HG03442 (cell line): ENCODE measurements around the gene BCAS1.
"Not testable (repeated sequence)": the region's sequence is repeated elsewhere in the genome, so short reads cannot be mapped to it uniquely, and the experiment has no call there.

Source experiments
- ATAC-seq: cut with Tn5 transposase; IDR thresholded peaks from one replicate; pipeline ENCODE4 v1.9.1; 2021; ENCODE audit warnings: mild to moderate bottlenecking, moderate library complexity; ENCODE audit not compliant: unreplicated experiment

The BCAS1 gene

DNA sequence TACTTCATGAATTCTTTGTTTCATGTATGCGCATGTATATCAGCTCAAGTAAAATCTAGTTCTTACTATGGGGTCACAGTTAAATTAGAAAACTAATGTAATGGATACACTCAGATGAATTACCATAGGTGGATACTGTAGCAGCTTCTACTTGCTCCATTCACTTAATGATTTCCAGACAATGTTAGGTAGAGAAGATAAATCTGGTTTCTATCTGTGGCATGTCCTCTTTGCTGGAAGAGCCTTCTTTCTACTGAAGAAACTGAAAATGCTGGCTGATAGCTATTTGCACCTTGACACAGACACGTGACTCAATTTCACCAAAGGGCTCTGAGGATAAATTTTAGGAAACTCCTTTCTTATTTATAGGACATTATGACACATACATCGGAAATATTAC lies 49.5 kb downstream of the BCAS1 start:
- no peak for ATAC-seq

DNA sequence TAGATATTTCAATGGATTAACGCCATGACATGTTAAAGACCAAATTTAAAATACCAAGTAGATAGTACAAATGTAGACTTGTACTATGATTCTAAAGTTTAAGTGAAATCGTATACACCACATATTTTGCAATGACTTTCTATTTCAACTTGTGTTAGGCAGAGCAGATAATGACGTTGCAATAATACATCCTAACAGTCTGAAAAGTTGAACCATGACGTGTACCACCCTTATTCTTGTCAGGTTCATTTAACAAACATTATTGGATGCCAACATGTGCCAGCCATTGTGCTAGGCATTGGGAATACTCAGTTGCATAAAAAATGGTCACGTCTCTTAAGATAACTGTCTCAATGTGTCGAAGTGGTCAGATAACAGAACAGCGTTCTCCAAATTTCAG lies 50.0 kb downstream of the BCAS1 start:
- no peak for ATAC-seq

DNA sequence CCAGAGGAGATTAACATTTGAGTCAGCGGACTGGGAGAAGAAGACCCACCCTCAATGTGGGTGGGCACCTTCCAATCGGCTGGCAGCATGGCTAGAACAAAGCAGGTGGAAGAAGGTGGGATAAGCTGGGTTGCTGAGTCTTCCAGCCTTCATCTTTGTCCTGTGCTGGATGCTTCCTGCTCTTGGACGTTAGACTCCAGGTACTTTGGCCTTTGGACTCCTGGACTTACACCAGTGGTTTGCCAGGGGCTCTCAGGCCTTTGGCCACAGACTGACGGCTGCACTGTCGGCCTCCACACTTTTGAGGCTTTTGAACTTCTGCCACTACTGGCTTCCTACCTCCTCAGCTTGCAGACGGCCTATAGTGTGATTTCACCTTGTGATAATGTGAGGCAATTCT lies 50.8 kb downstream of the BCAS1 start:
- ATAC-seq = no peak

DNA sequence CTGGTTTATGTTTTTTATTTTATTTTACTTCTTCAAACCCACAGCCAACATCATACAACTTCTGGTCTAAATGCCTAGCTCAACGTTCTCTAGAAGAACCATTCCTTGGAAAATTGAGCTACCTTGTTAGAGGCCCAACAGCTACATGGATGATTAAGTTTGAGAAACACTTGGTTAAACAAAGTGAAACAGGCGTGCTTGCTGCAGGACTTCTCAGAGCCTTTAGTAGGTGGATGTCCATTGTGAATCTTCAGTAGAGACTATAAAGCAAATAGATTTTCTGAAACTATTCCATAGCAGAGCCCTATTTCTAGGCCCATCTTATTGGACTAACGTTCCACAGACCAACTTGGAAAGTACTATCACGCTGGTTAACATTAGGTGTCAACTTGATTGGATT lies 51.3 kb downstream of the BCAS1 start:
- ATAC-seq = no peak

DNA sequence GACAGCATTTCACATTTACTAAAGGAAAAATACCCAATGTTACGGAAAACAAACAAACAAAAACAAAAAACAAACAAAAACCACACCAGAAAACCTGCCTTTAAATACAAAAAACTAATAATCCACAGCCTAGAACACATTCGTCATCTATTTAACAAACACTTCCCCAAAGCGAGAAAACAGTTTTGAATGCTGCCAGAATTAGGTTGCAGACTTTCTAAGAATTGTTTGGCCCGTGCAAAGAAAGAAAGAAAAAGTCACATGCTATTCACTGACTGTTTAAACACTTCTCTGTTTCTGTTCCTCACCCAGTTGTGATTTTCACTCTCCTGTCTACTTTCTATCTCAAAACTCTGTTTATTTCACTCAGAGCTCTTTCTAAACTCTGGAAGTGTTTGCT lies 52.5 kb downstream of the BCAS1 start:
- peak; percentile 87 for ATAC-seq

DNA sequence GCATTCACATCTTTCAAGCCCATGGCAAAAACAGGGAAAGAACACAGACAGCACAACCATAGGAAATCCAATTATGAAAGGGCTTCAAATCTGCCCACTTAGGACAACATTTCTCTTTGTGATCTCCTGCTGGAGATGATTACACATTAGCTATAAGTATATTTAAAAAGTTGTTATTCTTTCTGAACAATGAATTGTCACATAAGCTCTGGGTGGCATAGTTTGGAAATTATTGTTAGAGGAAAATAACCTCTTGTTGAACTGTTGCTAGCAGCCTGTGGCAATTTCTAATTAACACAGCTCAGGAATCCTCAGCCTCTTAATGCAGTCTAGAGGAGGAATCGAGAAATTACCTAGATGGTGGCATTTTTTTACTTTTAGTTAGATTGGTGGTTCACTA lies 54.9 kb downstream of the BCAS1 start:
- ATAC-seq = no peak

DNA sequence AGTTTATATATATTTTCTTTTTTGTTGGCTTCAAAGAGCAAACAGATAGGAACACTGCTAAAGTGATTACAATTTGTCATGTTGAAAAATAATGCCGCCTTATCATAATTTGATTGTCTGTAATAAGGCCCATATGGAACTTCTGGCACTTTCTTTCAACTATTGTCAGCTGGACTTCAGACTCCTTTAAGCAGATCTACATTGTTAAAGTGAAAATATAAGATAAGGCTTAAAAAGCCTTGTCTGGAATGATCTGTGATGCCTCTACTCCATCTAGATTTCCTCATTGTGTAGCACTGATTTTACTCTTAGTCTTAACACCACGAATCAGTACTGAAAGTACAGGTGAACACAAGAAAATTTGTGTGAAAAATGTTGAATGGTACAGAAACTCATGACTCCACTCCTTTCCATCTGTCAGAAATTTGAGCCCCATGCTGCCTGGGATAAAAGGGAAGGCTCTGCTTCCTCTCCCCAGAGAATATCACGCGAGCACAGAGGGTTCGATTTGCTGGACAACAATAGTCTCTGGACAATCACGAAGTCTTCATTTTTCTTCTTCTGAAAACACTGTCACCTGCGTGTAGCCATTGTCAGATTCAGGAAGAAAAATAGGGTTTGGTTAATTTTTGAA lies 56.0 kb downstream of the BCAS1 start:
- ATAC-seq = no peak

DNA sequence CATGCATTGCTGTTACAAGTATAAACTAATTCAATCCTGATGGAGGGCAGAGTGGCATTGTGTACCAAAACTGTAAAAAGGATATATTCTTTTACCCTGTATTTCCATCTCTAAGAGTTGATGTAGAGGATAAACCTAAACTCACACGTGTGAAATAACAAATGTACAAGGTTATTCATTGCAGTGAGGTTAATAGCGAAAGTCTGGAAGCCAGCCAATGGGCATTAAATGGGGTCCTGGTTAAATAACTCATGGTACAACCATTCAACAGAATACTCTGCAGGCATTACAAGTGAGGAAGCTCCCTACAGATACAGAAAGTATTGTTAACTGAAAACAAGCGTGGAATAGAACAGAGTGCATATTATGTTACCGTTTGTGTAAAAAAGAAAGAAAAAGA lies 56.9 kb downstream of the BCAS1 start:
- no peak for ATAC-seq

DNA sequence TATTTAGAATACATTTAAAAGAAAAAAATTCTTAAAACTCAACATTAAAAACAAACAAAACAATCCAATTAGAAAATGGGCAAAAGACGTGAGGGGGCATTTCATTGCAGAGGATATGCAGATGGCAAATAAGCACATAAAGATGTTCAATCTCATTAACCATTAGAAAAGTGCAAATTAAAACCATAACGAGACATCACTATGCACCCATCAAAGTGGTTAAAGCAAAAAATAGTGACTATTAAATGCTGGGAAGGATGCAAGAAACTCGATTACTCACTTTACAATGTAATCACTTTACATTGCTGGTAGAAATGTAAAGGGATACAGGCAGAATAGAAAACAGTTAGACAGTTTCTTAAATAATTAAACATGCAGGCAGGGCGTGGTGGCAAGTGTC lies 59.0 kb downstream of the BCAS1 start:
- ATAC-seq = no peak

DNA sequence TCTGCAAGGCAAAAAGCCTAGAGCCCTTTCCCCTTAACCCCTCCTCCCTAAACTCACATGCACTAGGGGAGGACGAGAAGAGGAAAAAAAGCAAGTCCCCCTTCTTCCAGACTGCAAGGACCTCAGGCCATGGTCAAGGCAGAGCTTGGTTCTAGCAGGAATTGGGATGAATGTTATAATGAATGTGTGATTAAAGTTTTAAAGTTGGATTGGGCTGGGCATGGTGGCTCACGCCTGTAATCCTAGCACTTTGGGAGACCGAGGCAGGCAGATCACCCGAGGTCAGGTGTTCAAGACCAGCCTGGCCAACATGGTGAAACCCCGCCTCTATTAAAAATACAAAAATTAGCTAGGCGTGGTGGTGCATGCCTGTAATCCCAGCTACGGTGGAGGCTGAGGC lies 64.2 kb downstream of the BCAS1 start:
- not testable (repeated sequence) for ATAC-seq

DNA sequence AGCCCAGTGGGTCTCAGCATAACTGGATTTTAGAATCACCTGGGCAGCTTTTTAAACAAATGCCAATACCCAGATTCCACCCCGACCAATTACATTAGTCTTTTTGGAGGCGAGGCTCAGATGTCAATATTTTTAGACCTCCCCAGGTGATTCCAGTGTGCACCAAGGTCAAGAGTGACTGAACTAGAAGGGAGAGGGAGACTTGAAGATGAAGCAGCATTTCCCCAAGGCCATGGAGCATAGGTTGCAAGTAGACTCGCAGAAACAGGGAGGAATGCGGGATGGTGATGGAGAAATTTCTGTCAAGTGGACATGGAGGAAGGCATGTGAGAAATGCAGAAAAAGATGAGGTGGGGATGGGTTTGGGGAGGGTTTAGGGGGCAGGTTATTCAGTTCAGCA lies 64.9 kb downstream of the BCAS1 start:
- ATAC-seq = no peak

DNA sequence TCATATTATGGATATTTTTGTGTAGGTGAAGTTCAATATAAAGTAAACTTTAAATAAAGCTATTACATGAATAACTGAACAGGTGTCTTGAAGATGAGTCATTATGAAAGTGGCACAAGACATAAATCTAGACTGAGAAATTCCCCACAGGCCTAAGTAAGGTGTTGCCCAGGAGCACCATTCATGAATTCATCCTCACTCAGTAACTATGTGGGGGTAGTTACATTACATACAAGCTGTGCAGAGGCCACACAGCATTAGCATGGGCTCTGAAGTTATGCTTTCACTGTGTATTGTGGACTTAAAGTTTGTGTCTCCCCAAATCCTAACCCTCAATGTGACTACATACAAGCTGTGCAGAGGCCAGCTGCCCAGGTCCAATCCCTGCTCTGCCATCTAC lies 65.9 kb downstream of the BCAS1 start:
- ATAC-seq = peak; percentile 98

DNA sequence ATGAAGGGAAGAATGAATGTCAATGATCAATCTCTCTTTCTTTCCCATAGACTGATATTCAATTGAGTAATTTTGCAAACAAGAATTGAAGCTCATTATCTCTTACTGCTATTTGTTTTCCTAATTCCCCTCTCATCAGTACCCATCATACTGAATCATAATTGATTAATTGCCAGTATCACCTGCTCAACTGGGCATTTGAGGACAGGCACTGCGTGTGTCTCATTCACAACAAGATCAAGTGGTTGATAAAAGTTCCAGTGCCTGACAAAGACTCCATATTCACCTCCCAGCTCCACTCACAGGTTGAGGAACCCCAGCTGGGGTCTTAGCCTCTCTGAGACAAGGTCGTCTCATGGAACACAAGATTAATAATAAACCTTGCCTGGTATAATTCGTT lies 67.7 kb downstream of the BCAS1 start:
- no peak for ATAC-seq

DNA sequence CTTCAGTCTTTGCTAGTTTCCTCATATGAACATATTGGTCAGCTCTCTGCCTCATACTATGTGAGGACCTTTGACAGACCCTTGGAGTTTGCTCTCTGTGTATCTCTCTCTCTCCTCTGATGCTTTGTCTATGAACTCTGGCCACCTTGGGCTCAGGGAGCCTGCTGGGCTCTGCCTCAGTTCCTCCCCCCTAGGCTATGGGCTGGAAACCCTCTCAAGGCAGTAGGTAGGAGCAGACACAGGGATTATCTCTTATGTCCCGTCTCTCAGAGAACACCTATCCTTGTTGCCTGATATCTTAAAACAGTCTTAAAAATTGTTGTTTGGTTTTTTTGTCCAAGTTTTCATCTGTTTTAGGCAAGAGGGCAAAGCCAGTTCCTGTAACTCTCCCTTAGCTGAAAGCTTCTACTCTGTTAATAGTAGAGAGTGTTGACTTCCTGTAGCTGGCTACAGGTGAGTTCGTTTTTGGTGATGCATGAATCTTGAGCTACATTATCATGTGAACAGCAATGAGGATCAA lies 68.3 kb downstream of the BCAS1 start:
- no peak for ATAC-seq

DNA sequence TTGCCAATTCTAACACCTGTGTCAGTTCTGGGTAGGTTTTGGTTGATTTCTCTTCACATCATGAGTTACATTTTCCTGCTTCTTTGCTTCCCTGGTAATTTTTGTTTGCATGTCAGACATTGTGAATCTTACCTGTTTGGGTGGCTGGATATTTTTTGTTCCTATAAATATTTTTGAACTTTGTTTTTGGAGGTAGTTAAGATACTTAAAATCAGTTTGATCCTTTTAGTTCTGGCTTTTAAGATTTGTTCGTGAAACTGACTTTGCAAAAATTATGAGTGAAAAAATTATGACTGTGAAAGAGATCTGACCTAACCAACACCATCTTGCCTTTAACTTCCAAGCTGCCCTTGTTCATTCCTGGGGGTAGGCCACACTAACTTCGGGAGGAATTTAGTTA lies 69.5 kb downstream of the BCAS1 start:
- no peak for ATAC-seq

DNA sequence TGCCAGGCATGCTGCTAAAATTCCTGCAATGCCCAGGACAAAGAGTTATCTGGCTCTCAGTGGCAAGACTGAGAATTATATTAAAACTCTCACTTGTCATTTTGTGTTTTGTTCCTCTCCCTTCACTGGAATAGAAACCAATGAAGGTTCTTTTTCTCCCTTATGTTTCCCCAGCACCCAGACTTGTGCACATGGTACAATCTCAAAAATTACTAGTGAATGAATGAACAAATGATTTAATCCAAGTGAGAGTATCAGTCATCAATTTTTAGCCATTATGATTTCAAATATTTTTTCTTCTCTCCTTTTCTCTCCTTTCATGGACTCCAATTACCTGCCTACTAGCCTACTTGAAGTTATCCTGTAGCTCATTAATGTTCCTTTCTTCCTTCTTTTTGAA lies 70.1 kb downstream of the BCAS1 start:
- ATAC-seq = no peak

DNA sequence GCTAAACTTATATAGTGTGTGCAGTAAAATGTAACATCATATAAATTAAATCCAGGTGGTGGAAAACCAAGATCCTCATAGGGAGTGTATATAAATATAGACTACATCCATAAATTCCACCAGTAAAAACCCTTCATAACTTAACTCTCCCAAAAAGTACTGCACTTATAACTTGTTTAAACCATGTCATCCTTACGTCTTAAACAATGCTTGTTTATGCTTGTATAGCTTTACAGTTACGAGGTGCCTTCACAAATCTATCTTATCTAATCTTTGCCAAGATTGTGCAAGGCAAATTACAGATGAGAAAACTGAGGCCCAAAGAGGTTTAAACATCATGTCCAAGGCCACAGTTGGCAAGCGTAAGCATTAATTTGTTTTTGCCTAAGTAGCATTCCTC lies 71.3 kb downstream of the BCAS1 start:
- ATAC-seq = no peak

DNA sequence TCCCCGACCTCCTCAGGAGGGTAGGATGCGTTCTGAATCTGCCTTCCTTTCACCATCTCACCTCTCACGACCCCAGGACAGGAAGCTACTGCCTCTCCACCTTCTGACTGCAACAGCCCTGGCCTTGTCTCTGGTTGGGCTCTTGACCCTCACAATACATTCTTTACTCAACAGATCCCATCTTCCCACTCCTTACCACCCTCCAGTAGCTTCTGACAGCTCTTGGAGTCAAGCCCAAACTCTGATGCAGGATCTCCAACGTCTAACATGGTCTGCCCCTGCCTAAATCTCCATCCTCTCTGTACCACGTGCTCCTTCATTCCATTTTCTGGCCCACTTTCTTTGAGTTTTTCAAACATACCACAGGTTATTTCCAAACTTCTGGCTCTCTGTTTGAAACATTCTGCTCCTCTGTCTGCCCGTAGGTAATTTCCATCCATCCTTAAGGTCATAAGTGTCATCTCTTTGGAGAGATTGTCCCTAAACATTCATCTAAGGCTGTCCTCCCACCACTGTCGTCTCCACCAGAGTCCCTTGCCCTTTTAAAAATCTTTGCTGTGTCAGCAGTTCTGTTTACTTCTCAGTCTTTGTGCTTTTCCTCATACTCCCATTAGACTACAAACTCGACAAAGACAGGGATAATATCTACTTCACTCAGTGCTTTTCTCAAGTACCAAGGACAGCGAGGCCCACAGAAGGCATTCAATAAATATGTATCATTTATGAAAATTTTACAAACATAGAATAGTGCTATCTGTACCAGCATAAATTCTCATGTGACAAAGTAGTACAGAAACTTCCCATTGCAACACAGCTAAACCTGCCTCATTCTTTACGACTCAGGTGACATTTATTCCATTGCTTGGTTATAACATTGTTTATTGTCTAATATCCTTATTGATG lies 73.6 kb downstream of the BCAS1 start:
- ATAC-seq = no peak

DNA sequence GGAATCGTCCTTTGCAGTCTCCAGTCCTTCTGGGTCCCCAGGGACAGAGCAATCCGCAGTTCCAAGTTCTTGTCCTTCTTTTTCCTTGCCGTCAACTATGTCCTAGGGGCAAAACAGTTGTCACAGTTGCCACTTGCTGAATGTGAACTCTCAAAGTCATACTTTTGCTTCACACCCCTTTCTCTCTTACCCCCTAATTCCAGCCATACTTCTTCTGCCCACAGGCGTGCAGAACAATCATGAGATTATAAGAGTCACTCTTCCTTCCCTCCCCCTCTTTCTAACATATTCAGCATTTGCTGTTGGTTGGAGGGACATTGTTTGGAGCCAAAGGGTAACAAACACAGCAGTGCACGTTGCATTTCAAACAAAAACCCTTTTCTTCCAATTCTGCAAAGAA lies 74.4 kb downstream of the BCAS1 start:
- ATAC-seq = no peak

DNA sequence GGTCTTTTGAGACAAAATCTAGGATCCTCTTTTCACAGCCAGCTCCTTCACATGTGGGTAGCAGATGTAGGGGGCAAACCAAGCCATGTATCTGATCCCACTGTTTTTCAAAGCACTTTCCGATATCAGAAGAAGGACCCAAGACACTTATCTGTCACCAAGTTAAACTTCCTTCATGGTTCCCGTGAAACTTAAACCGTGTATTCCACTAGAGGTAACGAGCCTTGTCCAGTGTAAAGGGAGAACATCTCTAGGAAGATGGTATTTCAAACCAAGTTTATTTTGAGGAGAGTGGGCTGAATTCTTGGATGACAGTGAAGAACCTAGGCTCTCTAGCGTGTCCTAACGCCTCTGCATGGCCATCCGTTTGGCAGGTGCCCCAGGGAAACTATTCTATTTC lies 76.3 kb downstream of the BCAS1 start:
- no peak for ATAC-seq

DNA sequence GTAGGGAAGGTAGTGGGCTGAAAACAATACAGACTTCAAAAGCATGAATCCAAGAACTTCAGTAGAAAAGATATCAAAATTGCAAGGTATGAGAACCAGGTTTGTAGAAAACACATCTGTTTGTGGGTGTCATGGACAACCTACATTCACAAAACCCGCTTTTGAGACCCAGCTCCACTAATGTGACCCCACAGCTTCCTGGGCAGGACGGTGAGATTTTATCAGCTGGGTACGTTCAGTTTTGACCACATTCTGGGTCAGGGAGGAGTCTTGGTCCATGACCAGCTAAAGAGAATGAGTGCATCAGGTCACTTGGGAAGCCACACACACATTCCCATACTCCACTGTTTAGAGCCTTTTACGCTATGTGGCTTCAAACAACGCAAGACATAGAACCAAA lies 77.1 kb downstream of the BCAS1 start:
- ATAC-seq = no peak

DNA sequence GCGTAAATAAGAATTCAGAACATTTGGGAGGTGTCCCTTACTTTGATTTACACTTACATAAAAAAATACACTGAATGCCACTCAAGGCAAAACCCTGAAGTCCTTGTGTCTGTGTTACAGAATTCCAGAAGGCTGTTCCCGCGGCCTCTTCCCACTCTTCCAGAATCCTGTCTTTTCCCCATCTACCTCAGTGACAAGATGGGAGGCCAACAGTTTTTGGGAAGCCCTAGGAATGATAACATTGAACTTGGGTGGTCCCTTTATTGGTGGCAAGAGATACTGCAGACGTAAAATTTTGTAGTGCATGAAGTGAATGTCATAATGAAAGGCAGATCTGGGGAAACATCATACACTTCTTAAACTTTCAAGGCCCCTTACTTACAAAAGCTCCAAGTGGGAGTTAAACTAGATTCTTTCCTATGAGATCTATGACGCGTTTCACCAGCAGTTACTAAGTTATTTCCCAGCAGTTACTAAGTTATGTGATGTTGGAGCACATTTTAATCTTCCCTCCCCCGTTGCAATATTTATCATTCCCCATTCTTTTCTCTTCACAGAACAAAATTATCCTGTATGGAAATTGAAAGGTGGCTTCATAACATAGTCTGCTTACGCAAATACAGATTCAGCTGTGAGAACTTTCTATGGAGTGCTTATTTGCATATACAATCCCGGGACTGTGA lies 79.5 kb downstream of the BCAS1 start:
- no peak for ATAC-seq
